GM20000 (cell line): ENCODE measurements around the gene NGLY1.

Experiments used
- DNase-seq: peaks from one replicate; pipeline ENCODE4 v3.0.0; 2012; ENCODE audit warnings: low spot score
- CTCF ChIP-seq: IDR thresholded peaks from 2 replicates; pipeline ENCODE4 v1.5.1; 2012; ENCODE audit warnings: mild to moderate bottlenecking, control low read depth; ENCODE audit errors: extremely low read depth, missing control alignments

The NGLY1 gene

GRCh38 chr3:25725810-25726209 lies 57.4 kb downstream of the NGLY1 start:
- no peak for TF ChIP-seq CTCF
- DNase-seq = no peak

DNA sequence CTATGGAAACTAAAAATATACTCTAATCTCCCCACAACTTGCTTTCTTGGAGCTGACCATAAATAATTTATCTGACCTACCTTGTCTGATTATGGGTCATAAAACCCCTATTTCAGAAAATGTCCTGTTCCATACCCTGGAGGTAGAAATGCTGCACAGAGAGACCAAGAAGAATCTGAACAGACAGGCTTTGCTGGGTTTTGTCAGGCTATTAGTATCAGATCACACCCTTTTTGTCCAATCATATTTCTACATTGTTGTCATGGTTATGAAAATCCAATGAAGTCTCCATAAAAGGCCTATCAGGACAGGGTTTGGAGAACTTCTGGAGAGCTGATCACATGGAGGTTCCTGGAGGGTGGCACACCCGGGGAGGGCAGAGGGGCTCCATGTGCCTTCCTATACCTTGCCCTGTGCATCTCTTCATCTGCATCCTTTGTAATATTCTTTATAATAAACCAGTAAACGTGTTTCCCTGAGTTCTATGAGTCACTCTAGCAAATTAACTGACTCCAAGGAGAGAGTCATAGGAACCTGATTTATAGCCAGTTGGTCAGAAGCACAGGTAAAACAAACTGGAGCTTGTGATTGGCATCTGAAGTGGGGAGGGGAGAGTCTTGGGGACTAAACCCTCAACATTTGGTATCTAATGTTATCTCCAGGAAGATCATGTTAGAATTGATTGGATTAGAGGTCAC lies 58.1 kb downstream of the NGLY1 start:
- TF ChIP-seq CTCF = no peak
- no peak for DNase-seq

DNA sequence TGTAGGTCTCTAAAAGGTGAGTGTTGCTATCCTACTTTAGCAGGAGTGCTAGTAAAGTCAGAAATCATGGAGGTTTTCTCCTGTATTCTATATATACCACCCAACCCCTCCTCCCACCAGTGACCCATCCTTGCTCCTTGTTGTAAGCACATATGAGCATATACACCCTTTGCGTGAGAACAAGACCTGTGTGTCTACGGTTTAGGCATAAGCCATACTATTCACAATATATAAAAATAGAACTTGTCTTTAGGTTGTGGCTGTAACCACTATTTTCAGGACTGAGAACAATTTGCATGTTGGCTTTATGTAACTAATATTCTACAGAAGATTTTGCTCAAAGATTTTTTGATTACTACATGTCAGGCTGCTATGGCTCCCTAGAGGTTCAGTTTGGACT lies 59.4 kb downstream of the NGLY1 start:
- DNase-seq = peak; percentile 23
- no peak for TF ChIP-seq CTCF

- DNase-seq = no peak
- TF ChIP-seq CTCF = no peak
These were observed 63.9 kb downstream of the NGLY1 start for GRCh38 chr3:25719321-25719720.

DNA sequence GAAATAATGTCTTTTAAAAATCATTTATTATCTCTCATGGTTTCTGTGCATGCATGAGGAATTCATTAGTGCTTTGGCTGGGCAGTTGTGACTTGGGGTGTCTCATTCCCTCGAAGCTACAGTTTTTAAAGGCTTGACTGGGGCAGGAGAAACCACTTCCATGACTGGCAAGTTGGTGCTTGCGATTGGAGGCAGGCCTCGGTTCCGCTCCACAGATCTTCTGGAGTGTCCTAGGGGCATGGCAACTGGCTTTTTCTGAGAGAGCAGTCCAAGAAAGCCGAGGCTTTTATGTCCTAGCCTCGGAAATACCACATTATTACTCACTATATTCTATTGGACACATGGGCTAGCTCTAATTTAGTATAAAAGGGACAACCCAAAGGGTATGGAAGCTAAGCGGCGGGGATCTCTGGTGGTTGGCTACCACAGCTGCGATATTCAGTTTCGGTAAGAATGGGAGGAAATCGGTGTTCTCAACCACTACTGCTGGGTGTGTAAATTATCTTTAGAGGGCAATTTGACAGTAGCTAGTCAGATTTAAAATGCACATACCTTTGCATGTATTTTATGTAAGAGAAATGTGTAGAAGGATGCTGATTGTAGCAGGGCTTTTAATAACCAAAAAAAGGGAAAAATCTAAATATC lies 69.8 kb downstream of the NGLY1 start:
- DNase-seq = no peak

GRCh38 chr3:25711090-25711489 lies 72.2 kb downstream of the NGLY1 start:
- no peak for DNase-seq
- no peak for TF ChIP-seq CTCF

More for the DNA sequence above, 69.8 kb downstream of the NGLY1 start:
- TF ChIP-seq CTCF = no peak

GRCh38 chr3:25708036-25708435 lies 75.2 kb downstream of the NGLY1 start:
- no peak for TF ChIP-seq CTCF
- DNase-seq = no peak
